ENCODE results near the gene TTN. TPM values are rescaled to one million over a fixed set of nuclear protein-coding genes. Genes with fewer than 3 reads are reported as not detected.

Gene TTN
- total RNA-seq, 6 donors from 2014 or later, result 13.8 to 895 (median 119) TPM

DNA sequence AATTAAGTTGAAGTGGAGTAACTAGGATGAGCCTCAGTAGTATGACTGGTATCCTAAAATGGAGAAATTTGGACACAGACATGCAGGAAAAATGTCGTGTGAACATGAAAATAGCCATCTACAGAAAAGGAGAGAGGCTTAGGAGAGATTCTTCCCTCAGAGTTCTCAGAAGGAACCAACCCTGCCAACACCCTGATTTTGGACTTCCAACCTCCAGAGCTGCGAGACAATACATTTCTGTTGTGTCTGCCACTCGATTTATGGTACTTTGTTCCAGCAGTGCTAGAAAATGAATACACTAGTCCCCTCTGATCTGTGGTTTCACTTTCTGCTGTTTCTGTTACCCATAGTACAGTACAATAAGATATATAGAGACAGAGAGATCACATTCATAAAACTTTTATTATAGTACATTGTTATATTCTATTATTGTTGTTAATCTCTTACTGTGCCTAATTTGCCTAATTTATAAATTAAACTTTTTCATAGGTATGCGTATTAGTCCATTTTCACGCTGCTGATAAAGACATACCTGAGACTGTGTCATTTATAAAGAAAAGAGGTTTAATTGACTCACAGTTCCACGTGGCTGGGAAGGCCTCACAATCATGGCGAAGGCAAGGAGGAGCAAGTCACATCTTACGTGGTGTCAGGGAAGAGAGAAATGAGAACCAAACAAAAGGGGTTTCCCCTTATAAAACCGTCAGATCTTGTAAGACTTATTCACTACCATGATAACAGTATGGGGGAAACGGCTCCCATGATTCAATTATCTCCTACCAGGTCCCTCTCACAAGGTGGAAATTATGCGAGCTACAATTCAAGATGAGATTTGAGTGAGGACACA lies 285.7 kb downstream of the TTN start:
- Histone ChIP-seq H3K9me3 (no peaks in the 10 kb centered on the region), H3K27ac (no peak overlapping the region), H3K4me3 (no peak overlapping the region), H3K27me3 (no peaks in the 10 kb centered on the region), H3K36me3 (no peaks in the 10 kb centered on the region), H3K4me1 (peaks cover 0 to 10% (median 7%) of the 10 kb centered on the region in 4 donors)
- TF ChIP-seq POLR2A (IDR thresholded peaks at IDR 0.05) (no peak), POLR2AphosphoS5 (IDR thresholded peaks at IDR 0.05) (no peak), EP300 (IDR thresholded peaks at IDR 0.05) (no peak)
- TF ChIP-seq, protein P1, sequence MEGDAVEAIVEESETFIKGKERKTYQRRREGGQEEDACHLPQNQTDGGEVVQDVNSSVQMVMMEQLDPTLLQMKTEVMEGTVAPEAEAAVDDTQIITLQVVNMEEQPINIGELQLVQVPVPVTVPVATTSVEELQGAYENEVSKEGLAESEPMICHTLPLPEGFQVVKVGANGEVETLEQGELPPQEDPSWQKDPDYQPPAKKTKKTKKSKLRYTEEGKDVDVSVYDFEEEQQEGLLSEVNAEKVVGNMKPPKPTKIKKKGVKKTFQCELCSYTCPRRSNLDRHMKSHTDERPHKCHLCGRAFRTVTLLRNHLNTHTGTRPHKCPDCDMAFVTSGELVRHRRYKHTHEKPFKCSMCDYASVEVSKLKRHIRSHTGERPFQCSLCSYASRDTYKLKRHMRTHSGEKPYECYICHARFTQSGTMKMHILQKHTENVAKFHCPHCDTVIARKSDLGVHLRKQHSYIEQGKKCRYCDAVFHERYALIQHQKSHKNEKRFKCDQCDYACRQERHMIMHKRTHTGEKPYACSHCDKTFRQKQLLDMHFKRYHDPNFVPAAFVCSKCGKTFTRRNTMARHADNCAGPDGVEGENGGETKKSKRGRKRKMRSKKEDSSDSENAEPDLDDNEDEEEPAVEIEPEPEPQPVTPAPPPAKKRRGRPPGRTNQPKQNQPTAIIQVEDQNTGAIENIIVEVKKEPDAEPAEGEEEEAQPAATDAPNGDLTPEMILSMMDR (IDR thresholded peaks at IDR 0.05), result no peak
- no peak for ATAC-seq (ENCODE audit: low FRiP score in 2 of 2)
- WGBS, 2 donors, result 93 to 94% methylated on average over 11 of the region's 11 CpGs
- no peak for DNase-seq

DNA sequence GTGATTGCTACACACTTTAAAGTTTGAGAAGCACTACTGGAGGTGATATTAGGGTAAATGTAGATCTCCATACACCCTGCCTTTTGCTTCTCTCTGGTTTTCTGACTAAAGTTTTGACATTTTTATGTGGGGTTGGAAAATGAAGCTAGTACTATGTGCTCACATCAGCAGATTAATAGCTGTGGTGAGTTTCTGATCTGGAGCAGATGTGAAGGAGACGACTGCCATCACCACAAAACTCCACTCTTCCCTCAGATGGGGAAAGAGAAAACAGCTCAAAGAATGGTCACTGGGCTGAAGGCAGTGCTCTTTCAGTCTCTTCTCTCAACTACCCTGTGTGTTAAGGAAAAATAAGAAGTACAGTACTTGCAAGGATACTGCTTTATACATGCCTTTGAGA lies 289.7 kb downstream of the TTN start:
- ATAC-seq (ENCODE audit: low FRiP score in 2 of 2), result no peak
- TF ChIP-seq POLR2A (IDR thresholded peaks at IDR 0.05), result no peak
- 71 to 100% methylated on average over 1 of the region's 1 CpG for WGBS, 2 donors
- no peaks in the 10 kb centered on the region for H3K9me3 ChIP-seq
- H3K4me1 ChIP-seq, result no peaks in the 10 kb centered on the region
- H3K27me3 ChIP-seq, result no peaks in the 10 kb centered on the region
- H3K4me3 ChIP-seq, result no peak overlapping the region
- no peak overlapping the region for H3K27ac ChIP-seq
- no peak for DNase-seq
- peaks cover 0 to 6% (median 2%) of the 10 kb centered on the region in 4 donors for H3K36me3 ChIP-seq

DNA sequence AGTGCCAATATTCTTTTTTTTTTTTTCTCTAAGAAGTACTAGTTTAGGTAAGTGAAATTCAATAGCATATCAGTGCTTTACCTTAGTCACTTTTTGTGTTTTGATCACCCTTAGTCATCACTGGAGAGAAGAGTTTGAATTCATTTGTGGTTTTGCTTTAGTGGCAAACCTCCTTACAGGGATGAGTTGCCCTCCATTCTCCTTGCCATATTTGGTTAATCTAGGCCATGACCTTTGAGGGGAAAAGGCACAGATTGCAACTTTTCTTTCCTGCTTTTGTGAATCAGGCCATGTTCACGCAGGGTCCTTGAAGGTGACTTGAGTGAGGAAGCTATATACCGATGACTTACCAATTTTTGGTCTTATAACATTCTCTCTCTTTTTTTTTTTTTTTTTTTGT lies 292.6 kb downstream of the TTN start:
- H3K36me3 ChIP-seq, result peaks cover 0 to 28% (median 6%) of the 10 kb centered on the region in 4 donors
- H3K9me3 ChIP-seq, result no peaks in the 10 kb centered on the region

DNA sequence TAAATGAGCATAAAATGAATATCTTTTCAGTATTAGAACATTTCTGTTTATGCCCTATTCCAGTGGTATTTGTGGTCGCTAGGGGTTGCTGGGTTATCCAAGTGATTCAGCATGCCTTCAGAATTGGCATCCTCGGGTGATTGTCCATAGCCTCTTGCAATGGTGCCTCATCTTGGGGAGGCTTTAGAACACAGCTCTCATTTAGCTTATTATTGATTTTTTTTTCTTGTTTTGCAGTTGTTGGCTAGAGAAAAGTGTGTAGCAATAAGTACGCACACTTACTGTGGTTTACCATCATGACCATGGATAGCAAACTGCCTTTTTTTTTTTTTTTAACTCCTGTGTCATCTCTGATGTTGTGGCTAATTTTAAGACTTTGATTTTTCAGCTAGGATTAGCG lies 293.3 kb downstream of the TTN start:
- no peaks in the 10 kb centered on the region for H3K4me1 ChIP-seq
- H3K36me3 ChIP-seq, result peaks cover 0 to 31% (median 8%) of the 10 kb centered on the region in 4 donors
- no peak overlapping the region for H3K4me3 ChIP-seq
- H3K27ac ChIP-seq, result no peak overlapping the region
- ATAC-seq (ENCODE audit: low FRiP score in 2 of 2) (no peak), DNase-seq (no peak)
- WGBS, 2 donors, result 96% methylated on average over 4 of the region's 4 CpGs
- TF ChIP-seq POLR2AphosphoS5 (IDR thresholded peaks at IDR 0.05) (no peak), POLR2A (IDR thresholded peaks at IDR 0.05) (no peak)
- TF ChIP-seq, protein P1 (IDR thresholded peaks at IDR 0.05), result no peak
- H3K9me3 ChIP-seq, result no peaks in the 10 kb centered on the region
- no peaks in the 10 kb centered on the region for H3K27me3 ChIP-seq

More for the DNA sequence above, 292.6 kb downstream of the TTN start:
- DNase-seq, result no peak
- WGBS, 2 donors, result 83 to 85% methylated on average over 2 of the region's 2 CpGs
- TF ChIP-seq EP300 (IDR thresholded peaks at IDR 0.05) (no peak), POLR2AphosphoS5 (IDR thresholded peaks at IDR 0.05) (no peak), POLR2A (IDR thresholded peaks at IDR 0.05) (no peak)
- TF ChIP-seq, protein P1 (IDR thresholded peaks at IDR 0.05), result no peak
- no peak overlapping the region for H3K4me3 ChIP-seq
- no peak for ATAC-seq (ENCODE audit: low FRiP score in 2 of 2)
- H3K27ac ChIP-seq, result no peak overlapping the region
- no peaks in the 10 kb centered on the region for H3K4me1 ChIP-seq
- H3K27me3 ChIP-seq, result no peaks in the 10 kb centered on the region

DNA sequence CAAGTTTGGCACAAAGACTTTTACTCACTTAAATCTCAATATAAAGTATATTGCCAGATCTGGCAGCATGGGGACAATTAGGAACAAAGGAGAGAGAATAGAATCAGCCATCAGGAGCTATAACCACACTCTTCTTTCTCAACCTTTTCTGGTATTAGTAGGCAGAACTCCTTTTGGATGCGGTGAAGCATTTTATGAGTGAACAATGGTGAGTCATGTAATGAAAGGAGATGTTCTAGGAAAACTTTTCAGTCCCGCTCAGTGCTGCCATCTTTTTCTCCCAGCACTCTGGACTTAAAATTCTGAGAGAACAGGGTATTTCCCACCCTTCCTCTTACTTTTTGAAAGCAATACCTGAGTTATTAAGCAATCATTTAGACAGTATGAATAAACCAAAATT lies 294.7 kb downstream of the TTN start:
- TF ChIP-seq, protein P1 (IDR thresholded peaks at IDR 0.05), result no peak
- TF ChIP-seq EP300 (IDR thresholded peaks at IDR 0.05) (no peak), POLR2AphosphoS5 (IDR thresholded peaks at IDR 0.05) (no peak), POLR2A (IDR thresholded peaks at IDR 0.05) (no peak)
- H3K4me1 ChIP-seq, result no peaks in the 10 kb centered on the region
- H3K9me3 ChIP-seq, result no peaks in the 10 kb centered on the region
- ATAC-seq (ENCODE audit: low FRiP score in 2 of 2), result no peak
- no peak overlapping the region for H3K27ac ChIP-seq
- H3K36me3 ChIP-seq, result peaks cover 0 to 31% (median 8%) of the 10 kb centered on the region in 4 donors
- 96 to 100% methylated on average over 2 of the region's 2 CpGs for WGBS, 2 donors
- no peak overlapping the region for H3K4me3 ChIP-seq
- H3K27me3 ChIP-seq, result no peaks in the 10 kb centered on the region
- no peak for DNase-seq

Data from upper lobe of left lung (tissue), 6 donors.